SKM-1 (cell line): ENCODE measurements around the gene GRM5.

Experiments used
- DNase-seq: peaks from one replicate; lab custom pipeline; 2025; ENCODE audit not compliant: unreplicated experiment; lab: John Stamatoyannopoulos, UW

GRM5 gene

DNA sequence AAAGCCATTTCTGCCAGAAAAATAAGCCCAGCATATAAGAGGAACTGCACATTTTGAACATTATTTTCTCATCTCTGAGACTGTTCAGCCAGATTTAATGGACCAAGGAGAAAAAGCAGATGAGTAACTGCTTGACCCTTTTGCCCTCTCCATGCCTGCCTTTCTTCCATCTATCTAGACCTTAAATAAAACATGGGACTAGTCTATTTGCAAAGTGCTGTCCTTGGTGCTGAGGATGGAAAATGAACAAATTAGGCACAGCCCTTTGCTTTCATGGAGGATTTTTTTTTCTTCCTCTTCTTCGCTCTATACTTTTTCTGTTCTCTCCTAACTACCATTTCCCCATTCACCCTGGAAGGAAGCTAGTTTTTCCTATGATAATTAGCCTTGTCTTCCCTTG lies 361.3 kb downstream of the GRM5 start:
- no peak for DNase-seq

DNA sequence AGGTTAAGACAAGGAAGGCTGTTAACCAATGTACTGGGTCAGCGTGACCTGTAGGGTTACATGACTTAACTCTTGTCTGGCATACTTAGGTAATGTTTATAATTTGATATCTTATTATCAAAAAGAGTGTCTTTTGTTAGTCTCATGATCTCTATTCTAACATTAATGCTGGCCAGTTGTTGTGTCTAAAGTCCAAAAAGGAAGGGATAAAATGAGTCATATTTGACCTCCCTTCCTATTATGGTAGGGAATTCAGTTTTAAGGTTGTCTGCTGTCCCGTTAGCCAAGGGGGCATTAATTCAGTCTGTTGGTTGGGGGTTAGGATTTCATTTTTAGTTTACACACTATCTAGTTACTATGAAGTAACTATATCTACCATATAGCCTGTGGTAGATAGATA lies 364.0 kb downstream of the GRM5 start:
- DNase-seq = no peak

DNA sequence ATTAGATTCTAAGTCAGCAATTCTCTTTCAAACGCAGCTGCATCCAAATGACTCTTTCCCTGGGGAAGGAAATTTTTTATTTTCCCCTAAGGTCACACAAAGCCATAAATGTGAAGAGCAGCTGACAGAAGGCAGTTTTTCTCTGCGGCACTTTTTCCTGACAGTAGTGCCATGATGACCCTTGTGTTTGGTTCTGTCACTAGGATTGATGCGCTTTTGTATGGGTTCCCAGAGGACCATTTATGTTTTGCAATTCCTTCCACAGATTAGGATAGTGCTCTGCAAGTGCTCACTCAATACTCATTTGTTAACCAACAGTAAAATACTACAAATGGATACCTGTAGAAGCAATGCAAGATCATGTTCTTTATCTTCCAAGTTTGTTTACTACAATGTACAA lies 368.6 kb downstream of the GRM5 start:
- DNase-seq = no peak

GRCh38 chr11:88695689-88696414 lies 369.9 kb downstream of the GRM5 start:
- DNase-seq = no peak

GRCh38 chr11:88692306-88693086 lies 373.3 kb downstream of the GRM5 start:
- DNase-seq = no peak

- DNase-seq = no peak
Measured at GRCh38 chr11:88689548-88690240, 376.1 kb downstream of the GRM5 start.

GRCh38 chr11:88683024-88683423 lies 382.8 kb downstream of the GRM5 start:
- DNase-seq = no peak

DNA sequence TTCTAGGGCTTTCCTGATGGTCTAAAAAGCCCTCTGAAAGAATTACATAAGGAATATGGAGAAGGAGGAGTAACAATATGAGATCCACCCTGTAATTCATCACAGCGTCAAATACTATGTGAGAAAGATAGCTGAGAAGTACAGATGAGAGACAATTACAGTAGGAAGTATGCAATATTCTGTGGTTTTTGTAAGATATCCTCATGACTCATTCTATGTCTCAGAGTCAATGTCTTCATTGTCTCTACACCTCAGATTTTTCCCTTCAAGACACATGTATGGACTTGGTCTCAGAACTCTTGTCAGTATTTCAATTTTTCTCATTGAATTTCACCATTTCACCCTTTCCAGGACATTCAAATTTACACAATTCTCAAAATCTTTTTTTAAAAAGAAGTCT lies 385.0 kb downstream of the GRM5 start:
- DNase-seq = no peak

- no peak for DNase-seq
Measured at GRCh38 chr11:88666364-88666763, 399.4 kb downstream of the GRM5 start.

- DNase-seq = no peak
Measured at GRCh38 chr11:88657076-88657738, 408.6 kb downstream of the GRM5 start.

DNA sequence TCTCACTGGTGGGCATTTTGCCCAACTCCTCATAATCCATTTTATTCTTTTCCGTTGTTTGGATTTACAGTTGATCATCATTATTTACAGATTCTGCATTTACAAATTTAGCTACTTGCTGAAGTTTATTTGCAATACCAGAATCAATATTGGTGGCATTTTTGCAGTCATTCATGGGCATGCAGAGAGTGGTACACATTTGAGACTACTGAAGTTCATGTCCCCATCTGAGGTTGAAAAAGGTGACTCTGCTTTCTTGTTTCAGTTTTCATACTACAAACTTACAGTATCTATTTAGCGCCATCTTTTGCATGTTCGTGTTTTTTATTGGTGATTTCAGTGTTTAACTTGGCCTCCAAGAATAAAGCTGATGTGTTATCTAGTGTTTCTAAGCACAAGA lies 409.5 kb downstream of the GRM5 start:
- DNase-seq = no peak

- no peak for DNase-seq
Measured at GRCh38 chr11:88655656-88656055, 410.1 kb downstream of the GRM5 start.

GRCh38 chr11:88655196-88655595 lies 410.6 kb downstream of the GRM5 start:
- DNase-seq = no peak

- DNase-seq = no peak
Measured at GRCh38 chr11:88651556-88651955, 414.2 kb downstream of the GRM5 start.

- DNase-seq = no peak
Measured at GRCh38 chr11:88644724-88645123, 421.1 kb downstream of the GRM5 start.

DNA sequence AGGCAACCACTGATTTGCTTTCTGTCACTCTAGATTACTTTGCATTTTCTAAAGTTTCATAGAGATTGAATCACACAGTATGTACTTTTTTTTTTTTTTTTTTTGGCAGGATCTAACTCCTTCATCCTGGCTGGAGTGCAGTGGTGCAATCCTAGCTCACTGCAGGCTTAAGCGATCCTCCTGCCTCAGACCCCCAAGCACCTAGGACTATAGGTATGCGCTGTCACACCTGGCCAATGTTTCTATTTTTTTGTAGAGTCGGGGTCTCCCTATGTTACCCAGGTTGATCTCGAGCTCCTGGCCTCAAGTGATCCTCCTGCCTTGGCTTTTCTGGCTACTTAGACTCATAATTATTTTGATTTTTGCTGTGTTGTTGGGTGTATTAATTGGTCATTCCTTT lies 433.6 kb downstream of the GRM5 start:
- no peak for DNase-seq

DNA sequence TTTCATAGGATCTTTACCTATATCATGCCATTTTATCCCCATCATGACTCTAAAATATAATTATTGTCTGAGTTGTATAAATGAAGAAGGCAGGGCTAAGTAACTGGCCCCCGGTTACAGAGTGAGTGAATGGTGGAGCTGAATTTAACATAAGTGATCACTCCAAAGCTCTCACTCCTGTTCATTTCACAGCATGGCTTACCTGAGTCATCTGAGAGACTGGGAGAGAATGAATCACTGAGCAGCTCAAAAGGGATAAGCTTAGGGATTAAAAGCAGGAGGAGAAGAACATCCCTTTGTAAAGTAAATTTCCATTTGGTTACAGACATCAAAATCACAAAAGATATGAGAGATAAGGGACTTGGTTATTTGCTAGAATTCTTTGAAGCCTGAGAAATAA lies 434.3 kb downstream of the GRM5 start:
- DNase-seq = no peak

GRCh38 chr11:88629496-88629895 lies 436.3 kb downstream of the GRM5 start:
- DNase-seq = no peak

DNA sequence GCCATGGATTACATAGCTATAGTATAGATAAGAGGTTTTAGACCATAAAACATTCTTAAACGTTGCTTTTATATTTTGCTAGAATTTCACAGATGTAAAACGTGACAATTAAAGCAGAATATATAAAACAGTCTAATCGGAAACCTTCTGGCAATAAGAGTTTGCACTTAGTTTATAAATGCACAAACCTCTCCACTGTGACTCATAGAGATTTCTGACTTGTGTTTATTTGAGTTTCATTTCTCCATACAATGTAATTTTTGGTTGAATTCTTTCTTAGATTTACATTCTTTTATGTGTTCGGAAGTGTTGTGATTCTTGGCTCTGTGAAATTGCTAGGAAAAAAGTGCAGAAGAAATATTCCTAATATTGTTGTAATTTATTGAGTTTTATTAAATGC lies 439.6 kb downstream of the GRM5 start:
- no peak for DNase-seq

- DNase-seq = no peak
Measured at GRCh38 chr11:88623531-88623930, 442.3 kb downstream of the GRM5 start.

- no peak for DNase-seq
Measured at GRCh38 chr11:88620568-88621130, 445.1 kb downstream of the GRM5 start.
